Skin of body (tissue), 2 donors: ENCODE measurements around the gene TMEM30A. TPM values are rescaled to one million over a fixed set of nuclear protein-coding genes. Genes with fewer than 3 reads are reported as not detected.
A peak's percentile ranks its signal among the peaks of the same experiment; 100 is the strongest.

ENCODE experiments used
- DNase-seq: peaks from one replicate; lab custom pipeline; 2025; lab: John Stamatoyannopoulos, UW
- total RNA-seq: library from RNA; depleted of rRNA; stranded (reverse); fragments of >200 nt; gene quantifications from one replicate; pipeline ENCODE4 v1.2.3, GENCODE V29; 2014

The TMEM30A gene
- total RNA-seq, 1 donor from 2014 or later: 83.7 TPM

- DNase-seq: peak; percentile 94
These were observed 67.4 kb downstream of the TMEM30A start for GRCh38 chr6:75217193-75217592.

DNA sequence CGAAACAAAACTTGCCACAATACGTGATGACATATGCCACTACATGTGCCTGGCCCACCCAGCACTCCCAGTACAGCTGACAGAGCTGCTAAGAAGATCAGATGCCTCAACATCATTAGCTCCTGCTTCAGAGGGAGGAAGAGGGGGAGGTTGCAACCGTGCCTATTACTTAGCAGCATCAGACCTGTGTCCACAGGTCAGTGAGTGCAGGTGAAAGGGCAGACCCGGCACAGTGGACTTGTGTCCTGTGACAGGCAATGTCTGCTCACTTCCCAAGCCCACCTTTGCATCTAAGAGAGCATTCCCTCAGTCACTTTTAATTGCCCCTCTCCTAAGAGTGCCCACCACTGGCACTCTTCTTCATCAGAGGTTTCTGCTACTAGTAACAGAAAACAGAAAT lies 69.3 kb downstream of the TMEM30A start:
- DNase-seq: no peak

DNA sequence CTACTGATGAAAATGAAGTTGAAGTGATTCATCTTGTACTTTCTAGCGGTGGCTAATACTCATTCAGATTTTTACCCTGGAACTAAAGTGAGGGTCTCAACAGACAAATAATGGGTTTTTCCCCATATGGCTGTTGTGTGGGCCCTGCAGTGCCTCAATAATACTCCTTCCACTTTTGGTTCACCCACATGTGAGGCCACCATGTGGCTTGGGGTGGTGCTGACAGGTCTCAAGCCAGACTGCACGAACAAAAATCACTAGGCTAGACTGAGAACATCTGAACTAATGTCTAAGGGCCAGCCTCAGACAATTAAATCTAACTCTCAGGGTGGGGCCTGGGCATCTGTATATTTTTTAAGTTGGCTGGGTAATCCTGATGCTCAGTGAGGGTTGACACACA lies 70.9 kb downstream of the TMEM30A start:
- no peak for DNase-seq

DNA sequence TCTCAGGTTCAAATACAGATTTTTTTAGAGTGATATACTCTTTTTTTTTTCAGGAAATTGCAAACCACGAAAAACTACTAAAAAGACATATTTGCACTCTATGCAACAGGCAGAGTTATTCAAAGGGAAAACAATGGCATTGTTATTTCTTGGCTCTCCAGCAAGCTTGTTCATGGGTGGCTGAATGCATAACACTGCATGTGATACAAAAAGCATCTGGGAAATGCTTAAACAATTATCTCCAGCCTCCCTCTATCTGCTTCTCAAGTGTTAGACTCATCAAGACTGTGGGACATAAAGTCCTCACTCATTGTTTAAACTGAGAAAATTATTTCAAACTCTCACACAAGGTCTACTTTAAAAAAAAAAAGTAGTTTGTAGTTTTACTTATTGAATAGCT lies 71.5 kb downstream of the TMEM30A start:
- peak; percentile 82 for DNase-seq

- no peak for DNase-seq
These were observed 72.5 kb downstream of the TMEM30A start for GRCh38 chr6:75211920-75212590.

DNA sequence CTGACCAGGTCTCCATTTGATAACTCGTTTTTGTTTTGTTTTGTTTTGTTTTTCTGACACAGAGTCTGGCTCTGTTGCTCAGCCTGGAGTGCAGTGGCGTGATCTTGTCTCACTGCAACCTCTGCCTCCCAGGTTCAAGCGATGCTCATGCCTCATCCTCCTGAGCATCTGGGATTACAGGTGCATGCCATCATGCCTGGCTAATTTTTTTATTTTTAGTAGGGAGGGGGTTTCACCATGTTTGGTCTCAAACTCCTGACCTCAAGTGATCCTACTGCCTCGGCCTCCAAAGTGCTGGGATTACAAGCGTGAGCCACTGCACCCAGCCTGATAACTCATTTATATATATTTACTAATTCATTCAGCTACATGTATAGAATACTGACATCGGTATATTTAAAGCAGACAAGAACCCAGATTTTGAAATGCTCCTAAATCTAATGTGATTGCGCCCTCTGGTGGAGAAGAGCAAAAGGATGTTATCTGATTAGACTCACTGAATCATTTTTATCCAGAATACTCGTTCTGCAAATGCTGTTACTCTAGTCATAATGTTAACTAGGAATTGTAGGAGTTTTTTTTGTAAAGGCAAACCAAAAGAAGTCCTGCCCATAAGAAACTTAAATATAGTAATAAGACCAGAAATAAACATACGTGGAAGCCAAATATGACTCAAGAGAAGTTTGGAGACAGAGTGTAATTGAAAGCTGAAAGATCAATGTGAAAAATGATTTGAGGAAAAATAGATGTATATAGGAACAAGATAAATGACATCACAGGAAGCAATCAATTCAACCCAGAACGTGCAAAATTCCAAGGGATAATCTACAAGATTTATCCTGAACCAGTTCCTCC lies 73.5 kb downstream of the TMEM30A start:
- DNase-seq: peak; percentile 63

GRCh38 chr6:75209184-75209723 lies 75.3 kb downstream of the TMEM30A start:
- no peak for DNase-seq

DNA sequence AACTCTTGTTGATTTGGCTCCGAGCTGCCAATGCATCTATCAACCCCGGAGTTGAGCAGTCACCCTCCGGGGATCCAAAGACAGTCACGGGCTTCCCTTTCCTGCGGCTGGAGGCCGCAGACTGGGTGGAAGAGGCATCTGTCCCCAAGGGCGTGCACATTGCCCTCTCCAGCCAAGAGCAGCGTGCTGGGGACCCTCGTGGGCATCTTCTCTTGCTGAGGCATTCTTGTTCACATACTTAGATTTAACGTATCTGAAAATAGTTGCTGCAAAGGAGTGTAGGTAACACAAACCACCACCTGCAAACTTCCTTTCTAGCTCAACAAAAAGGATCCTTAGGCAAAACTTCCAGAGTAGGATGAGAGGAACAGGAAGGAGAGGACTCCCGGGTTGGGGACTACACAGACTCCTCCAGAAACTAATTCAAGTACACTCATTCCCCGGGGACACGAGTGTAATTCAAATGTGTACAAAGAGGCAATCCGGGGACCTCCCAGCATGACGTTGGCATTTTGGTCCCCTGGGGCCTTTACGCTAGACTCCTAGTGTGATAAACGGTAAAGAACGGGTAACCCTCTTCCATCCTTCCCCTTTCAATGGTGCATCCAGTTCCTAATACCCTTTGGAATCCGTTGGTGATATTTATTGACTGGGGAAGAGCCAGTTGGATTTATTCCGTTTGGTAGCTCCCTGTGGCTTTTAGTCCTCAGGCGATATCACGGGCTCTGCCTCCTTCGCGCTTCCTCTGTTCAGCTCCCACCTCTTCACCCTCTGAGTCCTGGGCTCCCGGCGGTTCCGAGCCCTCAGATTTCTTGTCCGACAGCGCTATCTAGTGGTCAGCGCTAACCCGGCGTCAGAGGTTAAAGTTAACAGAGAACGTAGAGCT lies 76.1 kb downstream of the TMEM30A start:
- DNase-seq: peak; percentile 88

DNA sequence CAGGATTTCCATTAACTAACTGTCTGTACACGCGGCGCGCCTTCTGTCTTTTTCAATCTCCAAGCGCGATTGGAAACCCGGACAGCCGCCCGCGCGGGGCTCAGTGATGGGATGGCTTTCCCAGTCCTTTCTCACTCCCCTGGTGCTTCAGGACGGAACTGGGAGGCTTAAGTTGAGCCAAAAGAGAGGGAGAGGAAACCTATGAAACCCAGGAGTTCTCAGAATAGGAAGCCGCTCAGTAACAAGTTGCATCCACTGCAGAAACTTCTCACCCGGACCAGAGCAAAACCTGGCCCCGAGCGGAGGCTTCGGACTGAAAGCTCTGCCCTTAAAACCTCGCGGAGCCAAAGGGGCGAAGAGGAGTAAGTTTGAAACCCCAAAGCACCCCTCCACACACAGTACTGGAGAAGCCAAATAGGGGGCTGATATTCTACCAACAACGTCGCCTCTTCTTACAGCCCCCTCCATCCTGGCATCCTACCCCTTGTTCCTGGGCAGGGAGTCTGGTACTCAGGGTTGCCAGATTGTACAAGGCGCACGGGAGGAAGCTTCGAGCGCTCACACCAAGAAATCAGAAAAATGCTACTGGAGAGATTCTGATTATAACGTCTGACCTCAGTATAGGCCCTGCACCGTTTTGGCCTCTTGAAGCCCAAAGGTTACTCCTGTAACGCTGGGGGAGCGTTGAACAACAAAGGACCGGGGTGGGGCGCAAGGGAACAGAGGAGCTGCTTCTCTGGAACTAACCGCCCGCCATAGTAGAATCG lies 77.8 kb downstream of the TMEM30A start:
- peak; percentile 86 for DNase-seq

DNA sequence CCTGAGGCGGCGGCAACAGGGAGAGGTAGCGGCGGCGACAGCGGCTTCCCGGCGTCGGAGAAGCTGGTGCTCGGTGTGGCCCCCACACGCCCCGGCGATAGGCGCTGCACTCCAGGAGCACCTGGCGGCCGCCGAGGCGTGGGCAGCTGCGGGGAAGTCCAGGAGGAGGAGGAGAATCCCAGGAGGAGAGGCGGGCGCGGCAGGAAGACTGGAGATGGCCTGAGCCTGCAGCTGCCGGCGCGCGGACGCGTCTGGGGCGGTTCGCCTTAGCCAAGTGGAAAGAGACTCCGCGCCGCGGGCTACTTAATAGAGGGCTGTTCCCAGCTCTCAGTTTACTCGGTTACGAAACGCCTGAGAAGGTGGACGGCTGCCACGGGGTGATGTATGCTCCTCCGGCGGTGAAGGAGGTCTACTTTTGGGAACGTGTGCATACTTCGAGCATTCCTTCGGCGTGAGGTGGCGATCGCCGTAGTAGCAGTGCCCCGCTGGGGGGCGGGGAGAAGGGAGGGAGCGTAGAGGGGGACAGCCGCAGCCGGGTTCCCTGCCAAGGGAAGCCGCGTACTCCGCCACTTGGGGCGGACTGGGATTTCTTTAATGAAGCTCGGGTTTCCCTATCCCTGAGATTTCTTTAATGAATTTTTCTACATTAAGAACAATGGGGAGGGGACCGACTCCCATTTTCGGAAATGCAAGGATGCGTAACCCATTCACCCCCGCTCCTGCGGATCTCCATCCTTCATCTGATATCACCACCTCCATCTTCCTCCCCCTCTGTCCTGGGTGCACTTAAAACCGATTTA lies 78.6 kb downstream of the TMEM30A start, which contains the start of gene COL12A1:
Gene COL12A1, minus strand, starts transcription at position 278 of the 800 bp plus-strand sequence. CDS start 3,261 bp downstream, outside the sequence.
- peak; percentile 96 for DNase-seq

DNA sequence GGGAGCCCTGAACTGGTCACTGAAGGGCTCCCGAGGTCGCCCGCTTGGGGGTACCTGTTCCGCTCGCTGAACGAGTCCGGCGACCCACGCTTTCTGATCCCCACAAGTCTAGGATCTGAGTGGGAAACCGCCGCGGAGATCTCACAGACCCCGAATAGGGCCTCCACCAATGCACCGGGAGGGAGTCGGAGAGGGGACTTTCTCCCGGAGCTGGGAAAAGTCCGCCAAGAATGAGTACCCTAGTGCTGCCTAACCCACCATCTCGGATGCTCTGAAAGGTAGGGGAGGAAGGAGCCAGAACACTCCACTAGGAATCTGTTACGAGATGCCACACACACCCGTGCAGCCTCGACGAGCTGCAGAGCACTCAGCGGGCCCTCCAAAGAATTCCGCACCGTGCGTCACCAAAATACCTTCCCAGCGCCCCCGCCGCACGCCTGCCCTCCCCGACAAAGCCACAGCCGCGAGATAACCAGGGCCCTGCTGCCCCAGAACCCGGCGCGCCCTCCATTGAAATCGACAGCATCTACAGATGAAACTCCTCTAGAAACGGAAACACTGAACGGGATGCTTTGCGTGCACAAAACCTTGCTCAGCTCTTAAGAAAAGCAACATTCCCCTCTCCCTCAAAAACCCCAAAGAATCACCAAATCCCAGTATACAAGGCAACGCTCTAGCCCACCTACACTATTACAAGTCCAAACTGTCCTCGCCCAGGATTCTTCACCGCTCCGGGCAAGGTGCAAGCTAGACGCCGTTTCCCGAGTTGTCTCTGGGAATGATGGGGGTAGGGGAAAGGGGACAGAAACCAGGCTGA lies 79.4 kb downstream of the TMEM30A start:
- DNase-seq: no peak

DNA sequence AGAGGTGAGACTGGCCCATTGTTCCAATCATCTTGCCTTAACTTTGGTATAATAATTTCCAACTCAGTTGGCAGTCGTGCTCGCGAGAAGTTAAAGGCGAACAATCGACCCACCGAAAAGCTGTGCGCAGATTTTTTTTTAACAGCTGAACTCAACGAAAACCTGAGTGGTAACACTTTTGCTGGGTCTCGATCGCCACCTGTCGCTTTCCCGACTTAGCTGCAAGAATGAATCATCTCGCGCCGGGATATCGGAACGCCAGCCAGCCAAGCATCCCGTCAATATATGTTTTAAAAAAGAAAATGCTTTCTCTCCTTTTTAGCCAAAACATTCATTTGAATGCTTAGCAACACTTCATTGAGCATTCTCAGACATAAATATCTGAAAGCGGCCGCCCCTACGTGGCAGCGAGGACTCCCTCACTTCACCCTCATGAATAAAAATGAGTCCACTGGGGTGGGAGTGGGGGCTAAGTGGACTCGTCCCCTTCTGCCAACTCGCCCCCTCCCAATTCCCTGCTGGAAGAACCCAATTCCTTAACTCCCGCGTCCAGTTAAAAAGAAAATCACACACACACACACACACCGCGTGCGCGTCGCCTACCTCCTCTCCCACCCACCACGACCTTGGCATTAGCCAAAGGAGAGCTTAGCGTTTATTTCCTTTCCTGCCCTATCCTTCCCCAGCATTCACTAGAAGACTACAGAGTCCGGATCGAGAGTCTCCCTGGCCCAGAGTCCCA lies 80.2 kb downstream of the TMEM30A start:
- DNase-seq: peak; percentile 95

DNA sequence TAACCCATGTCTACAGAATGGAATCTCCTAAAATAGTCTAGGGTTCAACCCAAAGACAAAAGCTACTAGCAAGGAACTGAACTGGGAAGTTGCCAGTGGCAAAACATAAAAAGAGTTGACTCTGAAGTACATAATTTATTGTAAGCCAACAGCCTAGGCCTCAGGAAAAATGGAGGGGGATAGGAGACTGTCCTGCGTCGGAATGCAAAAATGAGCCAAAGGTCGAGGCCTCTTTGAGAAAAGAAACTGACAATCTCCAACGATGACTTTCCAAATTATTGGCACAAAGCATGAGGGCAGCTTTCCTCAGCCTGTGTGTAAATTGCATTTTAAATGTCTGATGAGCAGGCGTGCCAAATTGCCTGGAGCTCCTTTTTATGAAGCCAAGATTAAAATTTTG lies 80.9 kb downstream of the TMEM30A start:
- no peak for DNase-seq

Other genes starting within 250 kb of the TMEM30A start
- 383 TPM for gene COL12A1, start 78.7 kb downstream of the TMEM30A start, total RNA-seq
- 118 TPM for gene COX7A2, start 41.0 kb downstream of the TMEM30A start, total RNA-seq
- gene FILIP1, start 209.0 kb upstream of the TMEM30A start, total RNA-seq: 7.9 TPM